ENCODE results near the gene NFASC.

NFASC gene

GRCh38 chr1:204959836-204960235 is 89.2 kb downstream of the NFASC start:
- peak; percentile 29 for DNase-seq (ENCODE audit: low spot score)

DNA sequence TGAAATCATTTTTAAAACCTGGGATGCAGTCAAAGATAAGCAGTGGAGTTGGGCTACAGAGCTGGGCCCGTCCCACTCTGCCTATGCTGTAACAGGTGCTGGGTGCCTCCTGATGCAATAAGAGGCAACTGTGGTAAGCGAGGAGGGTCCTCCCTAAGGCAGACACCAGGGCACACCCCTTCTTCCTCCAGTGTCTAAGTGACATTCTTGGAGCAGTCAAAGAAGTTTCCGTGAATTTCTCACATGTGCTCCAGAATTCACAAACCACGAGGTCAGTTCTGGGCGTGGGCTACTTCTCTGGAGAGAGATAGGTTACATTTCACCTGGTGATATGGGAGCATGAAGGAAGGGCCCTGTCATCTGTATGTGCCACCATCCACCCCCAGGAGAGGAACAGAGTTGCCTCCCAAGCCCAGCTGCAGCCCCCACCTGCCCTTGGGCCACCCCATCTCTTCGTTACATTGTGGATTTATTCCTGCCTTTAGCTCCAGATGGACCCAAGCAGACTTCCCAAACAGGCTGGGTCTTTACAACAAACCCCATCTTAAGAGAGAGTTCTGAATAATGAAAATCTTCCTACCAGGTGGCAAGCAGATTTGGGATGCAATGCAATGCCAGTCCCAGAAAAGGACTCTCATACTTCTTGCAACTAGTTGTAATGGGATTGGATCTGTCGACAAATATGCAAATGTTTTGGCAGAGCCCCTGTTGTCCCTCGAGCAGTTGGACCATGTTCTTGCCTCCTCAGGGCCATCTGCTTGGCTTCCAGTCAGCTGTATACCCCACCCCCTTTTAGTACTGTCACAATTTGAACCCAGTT is 89.9 kb downstream of the NFASC start:
- no peak for DNase-seq (ENCODE audit: low spot score)

GRCh38 chr1:204961765-204962419 is 91.2 kb downstream of the NFASC start:
- DNase-seq (ENCODE audit: low spot score): no peak

- no peak for DNase-seq (ENCODE audit: low spot score)
Observed at GRCh38 chr1:204962742-204963632, 92.3 kb downstream of the NFASC start.

GRCh38 chr1:204967451-204967850 is 96.8 kb downstream of the NFASC start:
- no peak for DNase-seq (ENCODE audit: low spot score)

DNA sequence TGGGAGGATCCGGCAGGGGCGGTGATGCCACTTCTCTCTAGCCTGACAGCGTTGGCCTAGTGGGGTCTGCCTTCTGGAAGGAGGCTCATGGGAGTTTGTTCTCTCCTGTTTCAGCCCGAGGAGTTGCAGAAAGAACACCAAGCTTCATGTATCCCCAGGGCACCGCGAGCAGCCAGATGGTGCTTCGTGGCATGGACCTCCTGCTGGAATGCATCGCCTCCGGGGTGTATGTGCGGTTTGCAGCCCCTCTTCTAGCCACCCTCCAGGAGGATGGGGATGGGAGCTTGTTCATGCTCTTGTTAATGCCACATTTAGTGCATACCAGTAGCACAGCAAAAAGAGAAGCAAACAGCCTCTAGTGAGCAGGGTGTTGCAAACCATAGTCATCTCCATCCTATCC is 97.5 kb downstream of the NFASC start:
- no peak for DNase-seq (ENCODE audit: low spot score)

DNA sequence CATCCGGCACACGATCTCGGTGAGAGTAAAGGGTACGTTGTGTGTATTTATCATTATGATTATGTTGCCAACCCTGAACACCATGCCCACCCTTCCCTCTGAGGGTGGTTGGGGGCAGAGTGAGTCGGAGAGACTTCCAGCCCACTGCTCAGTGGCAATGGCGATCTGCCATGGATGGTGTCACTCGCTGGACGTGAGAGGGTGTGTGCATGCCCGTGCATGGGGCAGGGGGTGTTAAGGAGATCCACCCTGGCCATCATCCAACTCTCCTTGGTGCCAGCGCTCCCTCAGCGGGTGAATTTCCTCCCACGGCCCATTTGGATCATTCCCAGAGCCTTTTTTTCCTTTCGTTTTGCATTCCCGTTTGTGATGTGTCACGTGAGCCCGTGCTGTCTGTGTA is 98.3 kb downstream of the NFASC start:
- DNase-seq (ENCODE audit: low spot score): no peak

DNA sequence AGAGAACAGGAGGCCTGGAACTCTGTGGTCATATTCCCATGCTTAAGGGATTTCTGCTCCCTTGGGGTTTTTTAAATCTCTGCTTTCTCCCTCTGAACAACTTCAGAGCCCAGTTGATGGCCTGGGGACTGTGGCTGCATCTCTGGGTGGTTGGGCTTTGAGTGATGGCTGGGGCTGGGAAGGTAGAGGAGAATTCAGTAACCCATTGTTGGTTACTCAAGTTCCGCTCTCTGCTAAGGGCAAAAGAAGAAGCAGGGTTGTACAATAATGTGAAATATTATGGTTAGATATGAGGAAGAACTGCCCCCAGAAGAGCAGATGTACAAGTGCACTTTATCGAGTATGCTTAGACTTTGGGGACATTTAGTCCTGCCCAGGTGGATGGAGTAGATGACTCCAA is 100.3 kb downstream of the NFASC start:
- no peak for DNase-seq (ENCODE audit: low spot score)

DNA sequence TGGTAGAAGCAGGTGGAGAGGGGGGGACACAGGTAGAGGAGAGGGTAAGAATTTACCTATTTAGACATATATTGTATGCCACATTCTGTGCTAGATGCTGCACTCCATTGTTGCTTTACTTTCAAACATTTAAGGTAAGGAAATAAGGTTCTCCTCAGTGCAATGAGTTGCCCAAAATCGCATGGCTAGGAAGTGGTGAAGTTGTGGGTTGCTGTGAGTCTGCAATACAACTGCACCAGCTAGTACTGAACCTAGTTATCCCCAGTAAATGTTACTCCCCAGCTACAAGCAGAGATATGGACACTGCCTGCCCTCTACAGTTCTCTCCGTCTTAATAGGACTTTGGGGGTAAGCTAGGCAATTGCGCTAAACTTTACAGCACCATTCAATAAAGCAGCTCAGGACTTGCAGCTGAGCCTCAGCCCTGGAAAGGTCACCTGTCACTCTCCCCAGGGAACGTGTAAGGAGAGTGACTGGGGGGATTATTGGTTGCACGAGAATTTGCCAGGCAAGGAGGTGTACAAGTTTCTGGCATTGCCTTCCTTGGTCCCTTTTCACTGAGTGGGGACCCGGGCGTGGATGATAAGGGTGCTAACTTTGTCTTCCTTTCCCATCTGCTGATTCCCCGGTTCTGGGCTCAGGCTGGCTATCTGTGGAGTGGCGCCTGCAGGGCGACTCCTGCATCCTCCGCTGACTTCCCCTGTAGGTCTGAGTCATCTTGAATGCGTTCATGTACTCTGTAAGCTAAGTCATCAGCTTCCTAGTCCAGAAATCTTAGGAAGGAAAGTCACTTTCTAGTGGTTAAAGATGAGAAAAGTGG is 101.1 kb downstream of the NFASC start:
- DNase-seq (ENCODE audit: low spot score): no peak

- DNase-seq (ENCODE audit: low spot score): no peak
Observed at GRCh38 chr1:204972426-204972825, 101.8 kb downstream of the NFASC start.

DNA sequence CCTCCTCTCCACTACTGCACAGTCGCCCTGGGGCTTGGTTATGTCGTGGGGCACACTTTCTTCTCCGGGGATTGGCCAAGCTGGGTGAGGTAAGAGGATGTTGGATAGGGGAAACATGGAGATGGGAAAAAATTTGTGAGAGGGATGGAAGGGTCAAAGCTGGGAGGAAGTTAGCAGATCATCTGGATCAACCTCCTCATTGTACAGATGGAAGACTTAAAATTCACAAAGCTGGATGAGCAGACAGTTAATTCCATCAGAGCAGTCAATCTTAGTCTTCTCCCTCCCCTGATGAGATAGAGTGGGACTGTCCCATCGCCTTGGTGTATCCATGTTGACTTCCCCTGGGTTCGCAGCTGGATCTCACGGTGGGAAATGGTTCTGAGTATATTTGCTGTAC is 102.8 kb downstream of the NFASC start:
- DNase-seq (ENCODE audit: low spot score): no peak

- no peak for DNase-seq (ENCODE audit: low spot score)
Observed at GRCh38 chr1:204974327-204974726, 103.7 kb downstream of the NFASC start.

DNA sequence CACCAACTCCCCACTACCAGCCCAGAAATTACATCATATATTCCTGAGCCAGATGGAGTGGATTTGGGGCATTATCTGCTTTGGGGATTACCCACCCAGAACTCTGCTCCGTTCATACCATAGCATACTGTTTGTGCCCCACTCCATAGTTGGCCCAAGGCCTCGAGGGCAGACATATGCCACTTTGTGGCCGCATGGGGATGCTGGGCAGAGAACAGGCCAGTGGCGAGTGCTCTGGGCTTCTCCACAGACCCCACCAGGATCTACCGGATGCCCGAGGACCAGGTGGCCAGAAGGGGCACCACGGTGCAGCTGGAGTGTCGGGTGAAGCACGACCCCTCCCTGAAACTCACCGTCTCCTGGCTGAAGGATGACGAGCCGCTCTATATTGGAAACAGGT is 104.4 kb downstream of the NFASC start:
- DNase-seq (ENCODE audit: low spot score): no peak

GRCh38 chr1:204975568-204976235 is 105.0 kb downstream of the NFASC start:
- DNase-seq (ENCODE audit: low spot score): peak; percentile 65

GRCh38 chr1:204976646-204977045 is 106.0 kb downstream of the NFASC start:
- DNase-seq (ENCODE audit: low spot score): no peak

- DNase-seq (ENCODE audit: low spot score): no peak
Observed at GRCh38 chr1:204977318-204977717, 106.7 kb downstream of the NFASC start.

DNA sequence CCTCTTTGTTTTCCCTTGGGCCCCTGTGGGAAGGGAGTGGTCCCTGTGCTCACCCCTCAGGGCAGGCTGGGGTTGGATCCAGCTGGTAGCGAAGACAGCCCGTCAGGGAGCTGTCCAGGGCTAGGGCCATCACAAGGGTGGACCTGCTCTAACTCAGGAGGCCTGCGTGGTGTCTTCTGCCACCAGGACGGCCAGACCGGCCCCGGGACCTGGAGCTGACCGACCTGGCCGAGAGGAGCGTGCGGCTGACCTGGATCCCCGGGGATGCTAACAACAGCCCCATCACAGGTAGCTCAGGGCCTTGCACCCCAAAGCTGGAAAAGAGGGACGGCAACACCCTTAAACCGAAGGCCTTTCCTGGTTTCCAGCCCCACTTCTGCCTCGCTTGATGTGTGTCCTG is 108.1 kb downstream of the NFASC start:
- DNase-seq (ENCODE audit: low spot score): no peak

DNA sequence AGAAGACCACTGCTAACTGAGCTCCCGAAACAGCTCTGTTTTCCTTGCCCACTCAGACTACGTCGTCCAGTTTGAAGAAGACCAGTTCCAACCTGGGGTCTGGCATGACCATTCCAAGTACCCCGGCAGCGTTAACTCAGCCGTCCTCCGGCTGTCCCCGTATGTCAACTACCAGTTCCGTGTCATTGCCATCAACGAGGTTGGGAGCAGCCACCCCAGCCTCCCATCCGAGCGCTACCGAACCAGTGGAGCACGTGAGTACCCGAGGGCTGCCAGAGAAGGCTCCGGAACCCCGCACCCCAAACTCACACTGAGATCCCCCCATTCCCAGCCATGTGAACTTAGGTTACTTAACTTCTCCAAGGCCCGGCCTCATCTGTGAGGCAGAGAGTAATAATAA is 108.6 kb downstream of the NFASC start:
- DNase-seq (ENCODE audit: low spot score): no peak

- DNase-seq (ENCODE audit: low spot score): no peak
Observed at GRCh38 chr1:204979891-204980649, 109.4 kb downstream of the NFASC start.

DNA sequence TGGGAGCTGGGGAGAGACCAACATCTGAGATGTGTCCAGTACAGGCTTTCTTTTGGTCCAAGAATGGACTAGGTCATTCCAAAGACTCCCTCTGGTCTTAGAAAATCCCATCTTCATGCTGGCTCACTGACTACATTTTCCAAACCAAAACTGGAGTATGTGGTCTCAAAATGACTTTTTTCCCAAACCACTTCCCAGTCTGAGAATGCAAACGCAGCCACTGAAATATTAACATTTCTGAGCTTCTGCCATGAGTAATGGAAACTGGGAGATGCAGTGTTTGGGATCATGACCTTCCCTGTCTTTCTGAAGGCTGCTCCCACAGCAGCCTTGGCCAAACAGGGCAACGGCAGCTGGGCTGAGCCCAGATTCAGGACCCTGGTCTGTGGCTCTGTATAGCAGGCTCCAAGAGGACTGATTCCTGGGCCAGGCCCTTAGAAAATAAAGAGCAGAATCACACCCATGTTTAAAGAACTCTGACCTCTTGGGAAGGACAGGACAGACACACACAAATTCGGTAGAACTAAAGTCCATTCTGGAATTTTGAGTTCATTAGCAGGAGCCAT is 110.3 kb downstream of the NFASC start:
- no peak for DNase-seq (ENCODE audit: low spot score)
